ENCODE results near the gene DOCK8.

Gene DOCK8

DNA sequence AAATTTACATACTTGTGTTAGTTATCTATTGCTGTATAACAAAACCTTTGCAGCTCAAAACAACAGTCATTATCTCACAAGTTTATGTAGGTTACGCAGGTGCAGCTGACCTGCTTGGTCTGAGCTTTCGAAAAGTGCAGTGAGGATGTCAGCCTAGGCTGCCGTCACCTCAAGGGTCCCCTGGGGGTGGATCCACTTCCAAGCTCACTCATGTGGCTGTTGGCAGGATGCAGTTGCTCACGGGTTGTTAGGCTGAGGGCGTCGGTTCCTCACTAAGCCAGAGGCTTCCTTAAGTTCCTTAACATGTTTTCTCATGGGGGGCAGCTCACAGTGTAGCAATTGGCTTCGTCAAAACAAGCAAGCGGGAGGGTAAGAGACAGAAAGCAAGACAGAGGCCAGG lies 139.8 kb downstream of the DOCK8 start:
- no peaks in the 10 kb centered on the region for H3K9me3 ChIP-seq (ENCODE audit: control insufficient read depth in 1 of 2, low read length in 2 of 2)
- no peaks in the 10 kb centered on the region for H3K4me1 ChIP-seq (ENCODE audit: control insufficient read depth in 1 of 2, insufficient read depth in 2 of 2, low read length in 2 of 2)
- no peak overlapping the region for H3K27ac ChIP-seq (ENCODE audit: low read depth, low read length)
- peaks cover 0 to 3% of the 10 kb centered on the region in 2 donors for H3K36me3 ChIP-seq (ENCODE audit: control insufficient read depth in 1 of 2, insufficient read depth in 2 of 2, low read length in 2 of 2)
- H3K27me3 ChIP-seq (ENCODE audit: control insufficient read depth in 1 of 2, insufficient read depth in 2 of 2, low read length in 2 of 2): no peaks in the 10 kb centered on the region
- H3K4me3 ChIP-seq (ENCODE audit: low read depth in 1 of 2, low read length in 2 of 2): no peak overlapping the region
- no peak overlapping the region for H3K9ac ChIP-seq (ENCODE audit: low read depth in 1 of 2, low read length in 2 of 2)

DNA sequence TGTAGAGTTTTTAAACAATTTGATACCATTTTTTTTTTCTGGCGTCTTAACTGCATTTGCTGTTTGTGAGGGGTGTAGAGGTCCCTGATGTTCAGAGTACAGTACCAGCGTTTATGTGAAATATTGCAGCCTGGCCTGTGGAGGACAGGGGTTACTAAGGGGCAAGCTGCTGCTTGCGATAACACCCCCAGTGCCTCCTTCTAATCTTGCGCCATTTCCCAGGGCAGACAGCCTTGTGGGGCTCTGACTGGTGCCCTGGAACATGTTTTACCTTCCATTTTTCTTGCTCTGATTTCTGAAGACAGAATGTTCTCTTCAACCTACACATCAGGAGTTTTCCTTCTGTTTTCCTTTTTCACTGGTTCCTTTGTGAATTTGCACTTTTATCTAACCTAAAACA lies 142.9 kb downstream of the DOCK8 start:
- H3K9me3 ChIP-seq (ENCODE audit: control insufficient read depth in 1 of 2, low read length in 2 of 2): no peaks in the 10 kb centered on the region
- H3K4me3 ChIP-seq (ENCODE audit: low read depth in 1 of 2, low read length in 2 of 2): no peak overlapping the region
- H3K27me3 ChIP-seq (ENCODE audit: control insufficient read depth in 1 of 2, insufficient read depth in 2 of 2, low read length in 2 of 2): no peaks in the 10 kb centered on the region
- H3K27ac ChIP-seq (ENCODE audit: low read depth, low read length): no peak overlapping the region
- H3K36me3 ChIP-seq (ENCODE audit: control insufficient read depth in 1 of 2, insufficient read depth in 2 of 2, low read length in 2 of 2): peaks cover 0 to 4% of the 10 kb centered on the region in 2 donors
- H3K9ac ChIP-seq (ENCODE audit: low read depth in 1 of 2, low read length in 2 of 2): no peak overlapping the region
- no peaks in the 10 kb centered on the region for H3K4me1 ChIP-seq (ENCODE audit: control insufficient read depth in 1 of 2, insufficient read depth in 2 of 2, low read length in 2 of 2)

DNA sequence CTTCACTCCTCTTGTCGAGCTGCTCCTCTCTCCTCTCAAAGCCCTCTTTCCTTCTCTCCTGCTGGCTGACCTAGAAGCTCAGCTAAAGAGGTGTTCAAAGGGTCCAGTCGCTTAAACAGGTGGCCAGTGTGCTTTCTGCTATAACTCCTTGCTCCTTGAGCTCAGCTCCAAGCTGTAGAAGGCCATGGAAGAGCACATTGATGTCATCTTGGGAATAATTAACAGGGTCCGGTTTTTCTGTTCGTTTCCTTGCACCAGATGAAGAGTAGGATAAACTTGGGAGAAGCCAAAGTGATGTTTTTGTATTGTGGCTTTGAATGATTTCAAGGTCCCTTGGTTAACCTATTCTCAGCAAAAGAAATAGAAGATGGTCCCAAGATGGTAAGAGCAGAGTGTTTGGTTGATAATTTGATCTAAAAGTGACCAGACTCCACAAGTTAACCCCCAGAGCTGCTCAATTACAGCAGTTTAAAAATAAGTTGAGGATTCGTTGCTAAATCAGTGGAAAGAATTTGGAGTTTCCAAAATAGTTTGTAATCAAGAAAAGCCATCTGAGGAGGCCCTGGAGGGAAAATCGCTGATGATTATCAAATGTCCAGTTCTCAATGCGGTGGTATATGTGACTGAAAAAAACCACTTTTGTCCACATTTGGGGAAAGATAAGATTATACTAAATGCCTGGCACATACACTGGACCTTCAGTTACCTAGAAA lies 148.1 kb downstream of the DOCK8 start:
- no peak overlapping the region for H3K4me3 ChIP-seq (ENCODE audit: low read depth in 1 of 2, low read length in 2 of 2)
- H3K27me3 ChIP-seq (ENCODE audit: control insufficient read depth in 1 of 2, insufficient read depth in 2 of 2, low read length in 2 of 2): no peaks in the 10 kb centered on the region
- peaks cover 0 to 8% of the 10 kb centered on the region in 2 donors for H3K36me3 ChIP-seq (ENCODE audit: control insufficient read depth in 1 of 2, insufficient read depth in 2 of 2, low read length in 2 of 2)
- H3K27ac ChIP-seq (ENCODE audit: low read depth, low read length): no peak overlapping the region
- H3K9me3 ChIP-seq (ENCODE audit: control insufficient read depth in 1 of 2, low read length in 2 of 2): no peaks in the 10 kb centered on the region
- no peaks in the 10 kb centered on the region for H3K4me1 ChIP-seq (ENCODE audit: control insufficient read depth in 1 of 2, insufficient read depth in 2 of 2, low read length in 2 of 2)
- no peak overlapping the region for H3K9ac ChIP-seq (ENCODE audit: low read depth in 1 of 2, low read length in 2 of 2)

DNA sequence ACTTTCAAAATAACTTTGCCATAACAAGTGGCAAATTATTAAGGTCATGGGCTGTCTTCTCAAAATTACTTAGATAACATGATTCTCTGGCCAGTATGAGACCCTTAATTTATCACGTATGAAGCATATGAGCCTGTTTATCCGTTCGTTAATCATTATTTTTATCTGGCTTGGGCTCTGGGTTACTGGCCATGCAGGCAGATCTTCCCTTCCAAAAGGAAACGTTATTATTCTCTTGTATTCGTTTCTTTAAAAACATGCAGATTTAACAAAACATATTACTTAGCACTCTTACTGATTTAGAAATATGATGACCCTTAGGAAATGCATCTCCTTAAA lies 148.6 kb downstream of the DOCK8 start:
- Histone ChIP-seq H3K27ac (ENCODE audit: low read depth, low read length) (no peak overlapping the region), H3K4me3 (ENCODE audit: low read depth in 1 of 2, low read length in 2 of 2) (no peak overlapping the region), H3K9ac (ENCODE audit: low read depth in 1 of 2, low read length in 2 of 2) (no peak overlapping the region), H3K9me3 (ENCODE audit: control insufficient read depth in 1 of 2, low read length in 2 of 2) (no peaks in the 10 kb centered on the region), H3K36me3 (ENCODE audit: control insufficient read depth in 1 of 2, insufficient read depth in 2 of 2, low read length in 2 of 2) (peaks cover 0 to 13% of the 10 kb centered on the region in 2 donors), H3K4me1 (ENCODE audit: control insufficient read depth in 1 of 2, insufficient read depth in 2 of 2, low read length in 2 of 2) (no peaks in the 10 kb centered on the region), H3K27me3 (ENCODE audit: control insufficient read depth in 1 of 2, insufficient read depth in 2 of 2, low read length in 2 of 2) (no peaks in the 10 kb centered on the region)

DNA sequence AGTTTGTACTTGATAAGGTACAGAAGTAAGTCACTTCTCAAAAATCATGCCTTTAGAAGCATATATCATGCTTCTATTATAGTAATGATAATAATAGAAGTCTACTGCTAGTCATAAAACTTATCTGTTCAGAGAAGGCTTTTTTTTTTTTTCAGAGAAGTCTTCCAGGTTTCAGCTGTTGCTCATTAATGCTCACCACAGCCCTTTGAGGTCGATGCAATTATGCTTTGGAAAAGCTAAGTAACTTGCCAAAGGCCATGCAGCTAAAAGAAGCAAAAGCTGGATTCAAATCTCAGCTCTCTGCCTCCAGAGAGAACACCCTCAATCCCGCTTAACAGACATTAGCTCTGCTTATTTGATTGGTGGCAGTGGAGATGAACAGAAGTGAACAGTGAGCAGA lies 150.8 kb downstream of the DOCK8 start:
- H3K36me3 ChIP-seq (ENCODE audit: control insufficient read depth in 1 of 2, insufficient read depth in 2 of 2, low read length in 2 of 2): peaks cover 0 to 27% of the 10 kb centered on the region in 2 donors
- H3K4me3 ChIP-seq (ENCODE audit: low read depth in 1 of 2, low read length in 2 of 2): no peak overlapping the region
- no peaks in the 10 kb centered on the region for H3K4me1 ChIP-seq (ENCODE audit: control insufficient read depth in 1 of 2, insufficient read depth in 2 of 2, low read length in 2 of 2)
- H3K27ac ChIP-seq (ENCODE audit: low read depth, low read length): no peak overlapping the region
- no peaks in the 10 kb centered on the region for H3K27me3 ChIP-seq (ENCODE audit: control insufficient read depth in 1 of 2, insufficient read depth in 2 of 2, low read length in 2 of 2)
- H3K9me3 ChIP-seq (ENCODE audit: control insufficient read depth in 1 of 2, low read length in 2 of 2): no peaks in the 10 kb centered on the region
- no peak overlapping the region for H3K9ac ChIP-seq (ENCODE audit: low read depth in 1 of 2, low read length in 2 of 2)

DNA sequence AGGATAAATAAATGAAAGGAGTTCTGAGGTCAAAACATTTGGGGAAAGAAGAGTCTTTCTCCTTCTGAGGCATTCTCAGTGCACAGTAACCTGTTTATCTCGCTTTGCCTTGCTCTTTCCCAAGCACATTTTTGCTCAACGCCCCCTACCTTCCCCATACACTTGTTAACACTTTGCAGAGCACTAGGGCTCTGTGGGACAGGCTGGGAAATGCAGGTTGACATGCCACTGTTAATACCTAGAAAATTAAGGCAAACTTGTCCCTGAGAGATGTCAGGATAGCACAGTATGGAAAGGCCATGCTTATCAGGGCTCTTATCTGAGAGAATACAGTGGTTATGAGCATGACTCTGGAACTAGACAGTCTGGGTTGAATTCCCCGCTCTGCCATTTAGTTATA lies 152.0 kb downstream of the DOCK8 start:
- H3K27me3 ChIP-seq (ENCODE audit: control insufficient read depth in 1 of 2, insufficient read depth in 2 of 2, low read length in 2 of 2): no peaks in the 10 kb centered on the region
- H3K9ac ChIP-seq (ENCODE audit: low read depth in 1 of 2, low read length in 2 of 2): no peak overlapping the region
- no peak overlapping the region for H3K27ac ChIP-seq (ENCODE audit: low read depth, low read length)
- no peak overlapping the region for H3K4me3 ChIP-seq (ENCODE audit: low read depth in 1 of 2, low read length in 2 of 2)
- peaks cover 0 to 35% of the 10 kb centered on the region in 2 donors for H3K36me3 ChIP-seq (ENCODE audit: control insufficient read depth in 1 of 2, insufficient read depth in 2 of 2, low read length in 2 of 2)
- H3K4me1 ChIP-seq (ENCODE audit: control insufficient read depth in 1 of 2, insufficient read depth in 2 of 2, low read length in 2 of 2): no peaks in the 10 kb centered on the region
- no peaks in the 10 kb centered on the region for H3K9me3 ChIP-seq (ENCODE audit: control insufficient read depth in 1 of 2, low read length in 2 of 2)

DNA sequence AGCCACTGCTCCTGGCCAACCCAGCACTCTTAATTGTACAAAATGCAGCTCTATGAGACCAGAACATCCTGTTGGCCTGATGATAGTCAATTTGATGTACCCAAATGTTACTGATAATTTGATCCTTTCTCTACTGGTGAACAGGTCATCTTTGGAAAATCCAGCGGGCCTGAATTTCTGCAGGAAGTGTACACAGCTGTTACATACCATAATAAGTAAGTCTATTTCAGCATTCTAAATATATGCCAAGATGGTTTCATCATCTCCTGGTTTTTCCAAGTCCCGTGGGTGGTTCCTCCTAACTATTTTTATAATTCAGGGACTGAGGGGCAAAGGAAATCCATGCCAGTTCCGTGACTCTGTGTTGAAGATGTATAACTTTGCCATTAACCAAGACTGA lies 155.4 kb downstream of the DOCK8 start:
- H3K36me3 ChIP-seq (ENCODE audit: control insufficient read depth in 1 of 2, insufficient read depth in 2 of 2, low read length in 2 of 2): peaks cover 0 to 43% of the 10 kb centered on the region in 2 donors

DNA sequence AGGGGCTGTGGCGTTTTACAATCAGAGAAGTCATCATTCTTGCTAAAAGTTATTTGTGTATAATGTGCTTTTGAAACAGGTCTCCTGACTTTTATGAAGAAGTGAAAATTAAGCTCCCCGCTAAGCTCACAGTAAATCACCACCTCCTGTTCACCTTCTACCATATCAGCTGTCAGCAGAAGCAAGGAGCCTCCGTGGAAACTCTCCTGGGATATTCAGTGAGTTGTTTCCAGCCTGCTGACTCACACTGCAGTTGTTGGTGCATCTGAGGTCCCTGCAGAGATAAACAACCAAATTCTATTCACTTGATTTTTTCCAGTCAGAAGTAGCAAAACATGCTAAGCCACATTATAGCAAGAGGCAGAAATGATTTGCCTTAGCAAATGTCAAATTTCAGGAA lies 156.7 kb downstream of the DOCK8 start:
- Histone ChIP-seq H3K4me1 (ENCODE audit: control insufficient read depth in 1 of 2, insufficient read depth in 2 of 2, low read length in 2 of 2) (peaks cover 0 to under 1% of the 10 kb centered on the region in 2 donors), H3K36me3 (ENCODE audit: control insufficient read depth in 1 of 2, insufficient read depth in 2 of 2, low read length in 2 of 2) (peaks cover 0 to 40% of the 10 kb centered on the region in 2 donors), H3K9ac (ENCODE audit: low read depth in 1 of 2, low read length in 2 of 2) (no peak overlapping the region), H3K27me3 (ENCODE audit: control insufficient read depth in 1 of 2, insufficient read depth in 2 of 2, low read length in 2 of 2) (no peaks in the 10 kb centered on the region), H3K27ac (ENCODE audit: low read depth, low read length) (no peak overlapping the region), H3K4me3 (ENCODE audit: low read depth in 1 of 2, low read length in 2 of 2) (no peak overlapping the region), H3K9me3 (ENCODE audit: control insufficient read depth in 1 of 2, low read length in 2 of 2) (no peaks in the 10 kb centered on the region)

More for the DNA sequence above, 155.4 kb downstream of the DOCK8 start:
- Histone ChIP-seq H3K9me3 (ENCODE audit: control insufficient read depth in 1 of 2, low read length in 2 of 2) (no peaks in the 10 kb centered on the region), H3K4me3 (ENCODE audit: low read depth in 1 of 2, low read length in 2 of 2) (no peak overlapping the region), H3K27ac (ENCODE audit: low read depth, low read length) (no peak overlapping the region), H3K4me1 (ENCODE audit: control insufficient read depth in 1 of 2, insufficient read depth in 2 of 2, low read length in 2 of 2) (no peaks in the 10 kb centered on the region), H3K9ac (ENCODE audit: low read depth in 1 of 2, low read length in 2 of 2) (no peak overlapping the region), H3K27me3 (ENCODE audit: control insufficient read depth in 1 of 2, insufficient read depth in 2 of 2, low read length in 2 of 2) (no peaks in the 10 kb centered on the region)

DNA sequence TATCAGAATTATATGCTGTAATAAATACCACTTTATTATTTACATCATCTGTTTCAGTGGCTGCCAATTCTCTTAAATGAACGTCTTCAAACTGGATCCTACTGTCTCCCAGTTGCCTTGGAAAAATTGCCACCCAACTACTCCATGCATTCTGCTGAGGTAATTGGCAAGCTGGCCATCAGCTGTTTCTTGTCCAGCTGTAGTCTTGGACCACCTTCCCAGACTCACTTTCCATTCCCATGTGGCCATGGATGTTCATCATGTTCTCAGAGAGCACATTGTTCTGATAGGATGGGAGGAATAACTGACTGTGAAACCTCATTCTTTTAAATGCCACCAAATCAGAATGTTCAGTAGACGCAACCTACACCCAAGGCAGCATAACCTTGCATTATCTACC lies 157.5 kb downstream of the DOCK8 start:
- H3K27me3 ChIP-seq (ENCODE audit: control insufficient read depth in 1 of 2, insufficient read depth in 2 of 2, low read length in 2 of 2): no peaks in the 10 kb centered on the region
- no peak overlapping the region for H3K27ac ChIP-seq (ENCODE audit: low read depth, low read length)
- H3K4me3 ChIP-seq (ENCODE audit: low read depth in 1 of 2, low read length in 2 of 2): no peak overlapping the region
- peaks cover 0 to 3% of the 10 kb centered on the region in 2 donors for H3K4me1 ChIP-seq (ENCODE audit: control insufficient read depth in 1 of 2, insufficient read depth in 2 of 2, low read length in 2 of 2)
- no peak overlapping the region for H3K9ac ChIP-seq (ENCODE audit: low read depth in 1 of 2, low read length in 2 of 2)
- H3K36me3 ChIP-seq (ENCODE audit: control insufficient read depth in 1 of 2, insufficient read depth in 2 of 2, low read length in 2 of 2): peaks cover 0 to 46% of the 10 kb centered on the region in 2 donors
- H3K9me3 ChIP-seq (ENCODE audit: control insufficient read depth in 1 of 2, low read length in 2 of 2): no peaks in the 10 kb centered on the region

DNA sequence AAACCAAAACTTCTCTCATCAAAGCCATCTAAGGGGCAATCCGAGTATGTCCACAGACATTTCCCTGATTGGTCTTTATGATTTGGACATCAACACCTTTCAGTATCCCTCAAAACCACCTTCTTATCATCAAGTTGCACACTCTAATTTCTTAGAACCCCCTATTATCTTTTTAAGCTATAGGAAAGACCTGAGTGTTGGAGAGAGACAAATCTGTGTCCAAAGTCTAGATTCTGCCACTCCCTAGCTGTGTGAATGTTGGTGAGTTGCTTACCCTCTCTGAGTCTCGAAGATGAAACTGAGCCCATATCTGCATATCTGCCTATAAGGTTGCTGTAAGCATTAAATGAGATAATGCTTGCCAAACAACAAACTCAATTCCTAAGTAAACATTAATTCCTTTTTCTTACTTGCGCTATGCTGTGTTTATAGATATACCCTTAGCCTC lies 159.1 kb downstream of the DOCK8 start:
- H3K4me3 ChIP-seq (ENCODE audit: low read depth in 1 of 2, low read length in 2 of 2): no peak overlapping the region
- H3K27me3 ChIP-seq (ENCODE audit: control insufficient read depth in 1 of 2, insufficient read depth in 2 of 2, low read length in 2 of 2): no peaks in the 10 kb centered on the region
- no peak overlapping the region for H3K27ac ChIP-seq (ENCODE audit: low read depth, low read length)
- peaks cover 0 to 3% of the 10 kb centered on the region in 2 donors for H3K4me1 ChIP-seq (ENCODE audit: control insufficient read depth in 1 of 2, insufficient read depth in 2 of 2, low read length in 2 of 2)
- H3K9ac ChIP-seq (ENCODE audit: low read depth in 1 of 2, low read length in 2 of 2): no peak overlapping the region
- H3K36me3 ChIP-seq (ENCODE audit: control insufficient read depth in 1 of 2, insufficient read depth in 2 of 2, low read length in 2 of 2): peaks cover 0 to 50% of the 10 kb centered on the region in 2 donors
- no peaks in the 10 kb centered on the region for H3K9me3 ChIP-seq (ENCODE audit: control insufficient read depth in 1 of 2, low read length in 2 of 2)
